Nephron (organoid): ENCODE measurements around the gene TMEM270.

Experiments used
- H3K27ac Mint-ChIP-seq, 3 experiments: 2 replicates each; pipeline ENCODE4 v1.8.0; 2020; ENCODE audit warnings: mixed read lengths in 3 of 3, mild to moderate bottlenecking in 2 of 3, moderate library complexity in 1 of 3
- H3K27me3 Mint-ChIP-seq: 2 replicates; pipeline ENCODE4 v1.8.0; 2021; ENCODE audit warnings: low read depth, mild to moderate bottlenecking, moderate library complexity, mixed read lengths
- H3K36me3 Mint-ChIP-seq: 2 replicates; pipeline ENCODE4 v1.8.0; 2020; ENCODE audit warnings: low read depth, mixed read lengths
- H3K4me1 Mint-ChIP-seq: 2 replicates; pipeline ENCODE4 v1.8.0; 2020; ENCODE audit warnings: mixed read lengths
- H3K4me3 Mint-ChIP-seq, 3 experiments: 2 replicates each; pipeline ENCODE4 v1.8.0; 2020; ENCODE audit warnings: mild to moderate bottlenecking in 3 of 3, mixed read lengths in 3 of 3, moderate library complexity in 2 of 3
- H3K9me3 Mint-ChIP-seq: 2 replicates; pipeline ENCODE4 v1.8.0; 2020; ENCODE audit warnings: mixed read lengths
- CTCF ChIP-seq, 3 experiments: fragments of 200-600 bp; sonication (generic); IDR thresholded peaks; one replicate each; pipeline ENCODE4 v1.5.0; 2021; ENCODE audit warnings: antibody characterized with exemption in 3 of 3; ENCODE audit not compliant: unreplicated experiment in 3 of 3

The TMEM270 gene

GRCh38 chr7:73828107-73828803 lies 32.7 kb upstream of the TMEM270 start:
- no peaks in the 10 kb centered on the region for H3K9me3 Mint-ChIP-seq
- peak overlapping the region; percentile 95 to 97 (median 96) for H3K27ac Mint-ChIP-seq
- H3K4me1 Mint-ChIP-seq: peaks cover 41% of the 10 kb centered on the region
- peaks cover 27% of the 10 kb centered on the region for H3K27me3 Mint-ChIP-seq
- no peaks in the 10 kb centered on the region for H3K36me3 Mint-ChIP-seq
- TF ChIP-seq CTCF (IDR thresholded peaks at IDR 0.05; ENCODE audit: unreplicated experiment in 3 of 3): no peak
- peak overlapping the region in 2 of 3 experiments; percentile 35 to 59 for H3K4me3 Mint-ChIP-seq

- peaks cover 25% of the 10 kb centered on the region for H3K27me3 Mint-ChIP-seq
- peak overlapping the region; percentile 28 to 98 (median 95) for H3K27ac Mint-ChIP-seq
- H3K9me3 Mint-ChIP-seq: no peaks in the 10 kb centered on the region
- TF ChIP-seq CTCF (IDR thresholded peaks at IDR 0.05; ENCODE audit: unreplicated experiment in 3 of 3): no peak
- peaks cover 39% of the 10 kb centered on the region for H3K4me1 Mint-ChIP-seq
- H3K4me3 Mint-ChIP-seq: no peak overlapping the region
- H3K36me3 Mint-ChIP-seq: no peaks in the 10 kb centered on the region
Observed at GRCh38 chr7:73828972-73829371, 32.0 kb upstream of the TMEM270 start.

GRCh38 chr7:73829505-73829904 lies 31.5 kb upstream of the TMEM270 start:
- peaks cover 25% of the 10 kb centered on the region for H3K27me3 Mint-ChIP-seq

GRCh38 chr7:73829921-73830680 lies 30.9 kb upstream of the TMEM270 start:
- Mint-ChIP-seq H3K27me3 (peaks cover 25% of the 10 kb centered on the region), H3K27ac (peak overlapping the region; percentile 79 to 98 (median 86)), H3K9me3 (no peaks in the 10 kb centered on the region), H3K4me1 (peaks cover 39% of the 10 kb centered on the region), H3K4me3 (peak overlapping the region in 2 of 3 experiments; percentile 43 to 82), H3K36me3 (no peaks in the 10 kb centered on the region)
- no peak for TF ChIP-seq CTCF (IDR thresholded peaks at IDR 0.05; ENCODE audit: unreplicated experiment in 3 of 3)

More at GRCh38 chr7:73829505-73829904, 31.5 kb upstream of the TMEM270 start:
- TF ChIP-seq CTCF (IDR thresholded peaks at IDR 0.05; ENCODE audit: unreplicated experiment in 3 of 3): no peak
- peak overlapping the region; percentile 79 to 98 (median 86) for H3K27ac Mint-ChIP-seq
- no peaks in the 10 kb centered on the region for H3K36me3 Mint-ChIP-seq
- no peaks in the 10 kb centered on the region for H3K9me3 Mint-ChIP-seq
- peak overlapping the region in 2 of 3 experiments; percentile 19 to 53 for H3K4me3 Mint-ChIP-seq
- peaks cover 39% of the 10 kb centered on the region for H3K4me1 Mint-ChIP-seq

GRCh38 chr7:73830681-73831583 lies 30.0 kb upstream of the TMEM270 start, which contains the start of gene CLDN4:
CLDN4 (plus strand) TSS chr7:73830996; CDS start chr7:73831202, 206 bp downstream.
- Mint-ChIP-seq H3K4me3 (peak within 1 kb of the TSS; percentile 82 to 85 (median 84)), H3K9me3 (no peaks in the 10 kb centered on the region), H3K4me1 (peaks cover 39% of the 10 kb centered on the region), H3K27me3 (peaks cover 25% of the 10 kb centered on the region), H3K36me3 (no peaks in the 10 kb centered on the region), H3K27ac (peak within 1 kb of the TSS; percentile 86 to 98 (median 90))
- no peak for TF ChIP-seq CTCF (IDR thresholded peaks at IDR 0.05; ENCODE audit: unreplicated experiment in 3 of 3)
